Stimulated activated CD4-positive, alpha-beta T cell treated with anti-CD3 and anti-CD28 coated beads, TNF-alpha, amount 100 ng/mL, for 1 hour (primary cell): ENCODE measurements around the gene TGM4.

ENCODE experiments used
- DNase-seq, 3 donors: peaks; one replicate each; pipeline ENCODE4 v3.0.0-alpha.2; 2020; ENCODE audit warnings: low read depth in 3 of 3, low spot score in 1 of 3

Gene TGM4

DNA sequence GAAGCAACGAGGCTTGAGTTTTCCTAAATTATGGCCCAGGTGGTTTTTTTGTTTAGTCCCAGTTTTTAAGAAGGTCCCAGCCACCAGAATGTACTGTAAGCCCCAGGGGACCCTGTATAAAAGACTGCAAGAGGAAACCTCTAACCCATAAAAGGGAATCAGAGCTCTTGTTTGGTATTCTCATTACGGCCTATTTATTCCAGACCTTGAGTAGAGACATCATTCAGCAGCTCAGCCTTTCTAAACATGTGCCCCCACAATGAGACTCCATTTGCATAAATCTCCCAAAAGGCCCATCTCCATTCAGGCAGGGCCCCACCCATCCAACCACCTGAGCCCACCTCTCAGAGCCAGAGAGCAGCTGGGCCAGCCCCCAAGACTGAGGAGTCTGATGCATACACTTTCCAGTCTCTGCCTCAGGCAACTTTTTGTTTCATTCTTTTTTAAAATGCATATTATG is 75.9 kb downstream of the TGM4 start:
- no peak for DNase-seq

DNA sequence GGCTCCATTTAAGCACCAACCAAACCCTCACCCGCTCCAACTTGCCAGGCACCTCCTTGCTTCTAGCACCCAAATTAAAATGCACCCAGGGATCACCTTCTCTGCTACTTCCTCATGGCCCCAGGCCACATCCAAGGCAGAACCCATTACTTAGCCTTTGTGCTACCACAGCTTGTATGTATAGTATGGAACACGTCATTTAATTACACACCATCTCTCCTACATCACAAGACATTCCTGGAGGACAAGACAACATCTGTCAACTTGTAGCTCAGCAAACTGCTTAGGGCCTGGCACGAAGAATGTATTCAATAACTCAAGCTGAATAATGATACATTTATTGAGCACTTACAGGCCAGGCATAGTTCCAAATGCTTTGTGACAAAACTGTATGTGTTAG is 78.3 kb downstream of the TGM4 start:
- no peak for DNase-seq

DNA sequence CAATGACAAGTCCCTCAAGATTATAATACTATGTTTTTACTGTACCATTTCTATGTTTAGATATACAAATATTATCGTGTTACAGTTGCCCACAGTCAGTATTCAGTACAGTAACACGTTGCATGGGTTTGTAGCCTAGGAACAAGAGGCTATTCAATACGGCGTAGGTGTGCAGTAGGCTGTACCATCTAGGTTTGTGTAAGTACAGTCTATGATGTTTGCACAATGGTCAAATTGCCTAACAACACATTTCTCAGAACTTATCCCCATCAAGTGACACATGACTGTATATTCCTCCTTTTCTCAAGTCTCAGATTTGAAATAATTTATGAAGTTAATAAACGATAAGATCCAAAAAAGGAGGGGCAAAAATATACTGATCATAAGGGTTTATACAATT is 79.9 kb downstream of the TGM4 start:
- no peak for DNase-seq

DNA sequence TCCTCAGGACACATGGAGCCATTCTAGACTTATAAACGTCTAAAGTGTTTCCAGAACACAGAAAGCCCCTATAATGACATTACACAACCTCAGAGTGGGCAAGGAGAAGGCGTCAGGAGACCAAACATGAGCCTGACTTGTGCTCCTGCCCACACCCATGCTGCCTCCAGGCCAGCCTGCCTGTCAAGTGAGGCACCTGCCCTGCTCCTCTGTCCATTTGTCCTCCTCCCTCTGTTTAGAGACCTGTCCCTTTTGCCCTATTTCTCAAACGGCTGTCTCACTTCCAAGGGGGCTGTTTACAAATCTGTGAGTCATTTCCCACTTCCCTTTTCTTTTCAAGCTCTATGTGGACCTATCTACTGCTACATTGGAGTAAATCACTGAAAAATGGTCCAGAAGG is 80.6 kb downstream of the TGM4 start:
- no peak for DNase-seq

DNA sequence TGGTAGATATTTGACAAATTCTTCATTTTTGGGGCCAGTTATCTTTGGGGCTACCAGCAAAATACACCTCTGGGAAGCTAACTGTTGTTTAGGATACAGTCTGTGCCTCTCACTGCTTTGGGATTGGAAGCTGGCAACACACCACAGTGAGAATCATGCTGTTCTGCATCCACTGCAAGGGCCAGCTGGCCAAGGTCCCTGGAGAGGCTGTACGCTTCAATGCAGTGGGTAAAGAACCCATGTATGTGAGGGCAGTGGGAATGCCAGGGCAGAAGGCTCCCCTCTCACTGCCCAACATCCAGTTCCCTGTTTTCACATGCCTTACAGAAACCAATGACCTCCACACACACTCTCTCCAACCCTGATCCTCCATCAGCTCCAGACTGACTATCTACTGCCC is 81.5 kb downstream of the TGM4 start:
- DNase-seq = no peak

DNA sequence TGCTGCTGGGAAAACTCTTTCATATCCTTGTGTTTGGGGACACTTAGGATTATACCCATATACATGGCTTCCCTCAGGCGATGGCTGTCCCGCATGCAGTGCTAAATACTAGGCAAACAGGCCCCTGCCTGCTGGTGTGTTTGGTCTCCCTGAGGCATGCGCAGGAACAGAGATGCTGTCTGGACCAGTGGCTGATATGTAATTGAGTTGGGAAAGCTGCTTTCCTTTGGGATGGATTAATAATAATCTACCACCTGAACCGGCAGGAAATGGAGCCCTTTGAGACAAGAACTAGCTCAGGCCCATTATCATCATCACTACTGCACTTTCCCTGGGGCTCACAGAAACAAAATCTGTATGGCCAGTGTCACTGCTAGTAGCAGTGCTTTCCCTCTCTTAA is 83.6 kb downstream of the TGM4 start:
- no peak for DNase-seq

DNA sequence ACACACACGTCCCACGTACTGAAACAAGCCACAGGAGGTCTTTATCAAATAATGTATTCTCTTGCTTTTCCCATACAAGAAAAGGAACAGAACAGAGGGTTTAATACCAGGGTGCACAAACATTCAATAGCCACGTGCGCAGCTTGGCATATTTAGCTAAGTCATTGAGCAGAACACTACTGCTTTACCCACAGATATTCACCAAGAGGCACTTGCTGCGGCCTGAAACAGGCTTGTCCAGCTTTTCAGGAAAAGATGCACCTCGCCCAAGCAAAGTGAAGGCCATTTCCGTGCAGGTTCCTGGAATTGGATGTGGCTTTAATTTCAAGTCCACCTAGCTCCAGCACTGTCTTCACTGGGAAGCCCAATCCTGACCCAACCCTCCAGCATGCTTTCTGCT is 84.0 kb downstream of the TGM4 start:
- no peak for DNase-seq

DNA sequence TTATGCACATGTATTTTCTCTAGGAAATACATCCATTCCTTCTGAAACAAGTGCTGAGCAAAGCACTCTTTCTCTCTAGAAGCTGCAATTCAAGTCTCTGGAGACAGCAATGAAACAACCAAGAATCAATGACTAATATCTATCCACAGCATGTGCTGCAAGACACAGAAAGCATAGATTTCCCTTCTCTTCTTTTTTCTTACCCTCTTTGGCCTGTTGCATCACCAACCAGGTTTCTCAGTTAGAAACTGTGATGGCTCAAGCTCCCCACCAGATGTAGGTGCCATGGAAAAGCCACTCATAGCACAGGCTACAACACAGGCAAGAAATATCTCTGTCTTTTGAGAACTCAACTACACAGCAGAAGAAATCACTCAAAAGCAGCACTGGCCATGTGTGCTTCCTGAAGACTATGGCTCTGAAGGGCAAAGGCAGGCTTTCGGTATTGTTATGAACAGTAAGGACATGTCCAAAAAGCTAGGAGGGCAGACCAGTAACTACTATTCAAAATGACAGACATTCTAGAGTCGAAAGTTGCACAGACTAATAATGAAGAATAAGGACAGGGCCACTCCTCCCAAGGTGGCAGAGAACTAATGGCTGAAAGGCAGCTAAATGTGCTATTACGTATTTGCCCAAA is 86.1 kb downstream of the TGM4 start:
- DNase-seq = no peak

DNA sequence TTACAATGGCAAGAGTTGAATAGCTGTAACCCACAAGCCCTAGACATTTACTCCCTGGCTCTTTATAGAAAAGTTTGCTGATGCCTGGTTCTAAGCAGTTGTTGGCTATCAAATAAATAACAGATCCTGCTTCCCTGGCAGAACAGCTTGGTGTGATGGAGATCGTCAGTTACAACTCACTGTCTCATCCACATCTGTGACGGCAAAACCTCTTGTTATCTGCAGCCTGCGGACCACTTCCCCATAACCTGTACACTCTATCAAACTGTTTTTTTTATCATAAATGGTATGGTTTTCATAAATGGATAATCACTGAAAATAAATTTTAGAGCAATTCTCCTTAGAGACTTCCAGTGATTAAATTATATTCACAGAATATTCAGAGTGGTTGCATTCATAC is 87.5 kb downstream of the TGM4 start:
- no peak for DNase-seq

DNA sequence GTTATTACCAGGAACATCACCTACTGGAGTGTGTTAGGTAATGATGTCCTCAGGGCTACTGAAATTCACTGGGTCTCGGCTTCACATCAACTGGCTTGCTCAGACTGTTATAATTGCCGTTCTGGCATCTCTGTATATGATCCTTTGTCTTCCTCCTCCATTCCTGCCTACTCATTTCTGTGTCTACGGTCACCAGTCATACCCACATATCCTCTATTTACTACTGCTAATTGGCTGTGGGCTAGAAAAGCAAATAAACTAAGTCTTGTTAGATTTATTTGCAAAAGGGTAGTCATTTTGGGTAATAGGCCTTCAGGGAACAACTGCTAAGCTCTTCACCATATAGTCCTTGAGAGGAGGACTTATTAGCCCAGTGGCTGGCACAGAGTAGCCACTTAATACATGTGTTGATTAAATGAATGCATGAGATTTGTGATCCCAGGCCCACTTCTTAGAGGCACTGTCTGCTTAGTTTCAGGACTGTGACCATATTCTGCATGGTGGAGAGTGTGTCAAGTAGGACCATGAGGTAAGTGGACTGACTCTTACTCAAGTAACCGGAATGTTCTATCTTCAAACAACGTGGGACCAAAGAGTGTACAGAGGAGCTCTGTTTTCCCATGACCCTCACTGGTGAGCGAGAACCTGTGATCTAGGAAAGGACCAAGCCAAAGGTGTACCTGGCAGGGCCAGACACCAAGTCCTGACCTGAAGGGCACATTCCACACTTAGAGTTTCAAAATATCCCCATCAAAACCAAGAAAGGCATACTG is 88.4 kb downstream of the TGM4 start:
- DNase-seq = no peak

DNA sequence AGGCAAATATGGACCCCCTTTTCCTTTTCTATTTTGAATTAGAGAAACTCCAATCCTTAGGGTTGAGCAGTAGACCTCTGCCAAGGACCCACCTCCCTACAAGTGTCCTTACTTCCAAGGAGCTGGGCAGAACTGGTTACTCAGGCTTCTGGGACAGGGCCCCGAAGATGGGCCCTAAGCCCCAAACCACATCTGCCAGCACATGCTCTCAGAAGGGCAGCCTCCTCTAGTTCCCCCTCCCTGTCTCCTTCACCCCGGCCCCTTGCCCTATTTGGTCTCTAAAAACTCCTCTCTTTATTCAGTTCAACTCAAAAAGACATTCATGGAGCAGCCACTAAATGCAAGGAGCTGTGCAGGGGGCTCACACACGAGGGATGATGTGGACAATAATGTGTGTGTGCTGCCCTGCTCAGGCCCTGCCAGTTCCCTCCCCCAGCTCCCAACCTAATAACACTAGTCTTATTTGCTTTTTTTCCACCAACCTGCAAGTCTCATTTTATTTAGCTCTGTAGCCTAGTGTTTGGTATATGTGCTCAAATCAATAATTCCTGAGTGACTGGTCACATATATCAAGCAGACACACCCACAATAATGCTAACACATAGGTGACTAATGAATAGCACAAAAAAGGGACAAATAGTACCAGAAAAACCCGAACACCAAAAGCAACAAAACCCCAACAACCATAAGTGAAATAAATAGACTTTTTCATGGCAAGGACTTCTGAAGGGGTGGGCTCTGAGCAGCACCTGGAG is 89.3 kb downstream of the TGM4 start:
- DNase-seq = no peak
